HL-60 (cell line): Measurements from ENCODE around the gene C9orf50.

ENCODE experiments used
- DNase-seq, 2 experiments: peaks; one replicate each; pipeline ENCODE4 v3.0.0-alpha.2; 2010 to 2020; ENCODE audit warnings: low read depth in 1 of 2, low spot score in 1 of 2
- H3K27ac ChIP-seq: fragments of 250-450 bp; sonication (Bioruptor Pico); replicated peaks from 2 replicates; pipeline ENCODE4 v1.5.1; 2020; ENCODE audit warnings: mild to moderate bottlenecking, moderate library complexity
- H3K27me3 ChIP-seq: fragments of 250-450 bp; sonication (Bioruptor Pico); 2 replicates; pipeline ENCODE4 v1.5.1; 2021; ENCODE audit warnings: mild to moderate bottlenecking, moderate library complexity; ENCODE audit not compliant: insufficient read depth, poor library complexity, severe bottlenecking
- H3K4me3 ChIP-seq: replicated peaks from 2 replicates; pipeline ENCODE4 v1.5.1; 2011; ENCODE audit warnings: mild to moderate bottlenecking, control low read depth, low read length; ENCODE audit not compliant: insufficient read depth
- GABPA ChIP-seq: IDR thresholded peaks from 2 replicates; pipeline ENCODE4 v1.6.1; 2012; ENCODE audit warnings: low read depth
- POLR2AphosphoS5 ChIP-seq: IDR thresholded peaks from 2 replicates; pipeline ENCODE4 v1.6.1; 2012; ENCODE audit warnings: low read depth
- SPI1 ChIP-seq: IDR thresholded peaks from 2 replicates; pipeline ENCODE4 v1.6.1; 2012; ENCODE audit warnings: low read depth, mild to moderate bottlenecking, borderline replicate concordance
- TF ChIP-seq, protein P1 (sequence below): IDR thresholded peaks from one replicate; pipeline ENCODE4 v1.5.1; 2011; ENCODE audit warnings: low read length, control low read depth, inconsistent platforms; ENCODE audit not compliant: insufficient read depth
- TF ChIP-seq, protein P2 (sequence below): IDR thresholded peaks from 2 replicates; pipeline ENCODE4 v1.6.1; 2012; ENCODE audit warnings: low read depth; ENCODE audit not compliant: insufficient replicate concordance

The C9orf50 gene

DNA sequence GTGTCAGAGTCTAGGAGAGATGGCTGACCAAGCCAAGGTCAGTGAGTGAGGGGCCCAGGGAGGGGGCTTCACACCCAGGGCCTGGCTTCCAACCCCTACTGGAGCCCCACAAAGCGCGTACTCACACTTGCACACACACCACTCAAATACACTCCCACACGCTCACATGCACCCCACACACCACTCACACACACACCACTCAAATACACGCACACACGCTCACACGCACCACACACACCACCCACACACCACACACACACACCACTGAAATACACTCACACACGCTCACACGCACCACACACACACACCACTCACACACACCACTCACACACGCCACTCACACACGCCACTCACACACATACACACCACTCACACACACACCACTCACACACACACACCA, 26.7 kb upstream of the C9orf50 start:
- Histone ChIP-seq H3K4me3 (no peak overlapping the region), H3K27ac (no peak overlapping the region), H3K27me3 (no peaks in the 10 kb centered on the region)
- TF ChIP-seq GABPA (no peak), SPI1 (no peak), POLR2AphosphoS5 (no peak)
- TF ChIP-seq, protein P1, sequence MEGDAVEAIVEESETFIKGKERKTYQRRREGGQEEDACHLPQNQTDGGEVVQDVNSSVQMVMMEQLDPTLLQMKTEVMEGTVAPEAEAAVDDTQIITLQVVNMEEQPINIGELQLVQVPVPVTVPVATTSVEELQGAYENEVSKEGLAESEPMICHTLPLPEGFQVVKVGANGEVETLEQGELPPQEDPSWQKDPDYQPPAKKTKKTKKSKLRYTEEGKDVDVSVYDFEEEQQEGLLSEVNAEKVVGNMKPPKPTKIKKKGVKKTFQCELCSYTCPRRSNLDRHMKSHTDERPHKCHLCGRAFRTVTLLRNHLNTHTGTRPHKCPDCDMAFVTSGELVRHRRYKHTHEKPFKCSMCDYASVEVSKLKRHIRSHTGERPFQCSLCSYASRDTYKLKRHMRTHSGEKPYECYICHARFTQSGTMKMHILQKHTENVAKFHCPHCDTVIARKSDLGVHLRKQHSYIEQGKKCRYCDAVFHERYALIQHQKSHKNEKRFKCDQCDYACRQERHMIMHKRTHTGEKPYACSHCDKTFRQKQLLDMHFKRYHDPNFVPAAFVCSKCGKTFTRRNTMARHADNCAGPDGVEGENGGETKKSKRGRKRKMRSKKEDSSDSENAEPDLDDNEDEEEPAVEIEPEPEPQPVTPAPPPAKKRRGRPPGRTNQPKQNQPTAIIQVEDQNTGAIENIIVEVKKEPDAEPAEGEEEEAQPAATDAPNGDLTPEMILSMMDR: no peak
- TF ChIP-seq, protein P2, sequence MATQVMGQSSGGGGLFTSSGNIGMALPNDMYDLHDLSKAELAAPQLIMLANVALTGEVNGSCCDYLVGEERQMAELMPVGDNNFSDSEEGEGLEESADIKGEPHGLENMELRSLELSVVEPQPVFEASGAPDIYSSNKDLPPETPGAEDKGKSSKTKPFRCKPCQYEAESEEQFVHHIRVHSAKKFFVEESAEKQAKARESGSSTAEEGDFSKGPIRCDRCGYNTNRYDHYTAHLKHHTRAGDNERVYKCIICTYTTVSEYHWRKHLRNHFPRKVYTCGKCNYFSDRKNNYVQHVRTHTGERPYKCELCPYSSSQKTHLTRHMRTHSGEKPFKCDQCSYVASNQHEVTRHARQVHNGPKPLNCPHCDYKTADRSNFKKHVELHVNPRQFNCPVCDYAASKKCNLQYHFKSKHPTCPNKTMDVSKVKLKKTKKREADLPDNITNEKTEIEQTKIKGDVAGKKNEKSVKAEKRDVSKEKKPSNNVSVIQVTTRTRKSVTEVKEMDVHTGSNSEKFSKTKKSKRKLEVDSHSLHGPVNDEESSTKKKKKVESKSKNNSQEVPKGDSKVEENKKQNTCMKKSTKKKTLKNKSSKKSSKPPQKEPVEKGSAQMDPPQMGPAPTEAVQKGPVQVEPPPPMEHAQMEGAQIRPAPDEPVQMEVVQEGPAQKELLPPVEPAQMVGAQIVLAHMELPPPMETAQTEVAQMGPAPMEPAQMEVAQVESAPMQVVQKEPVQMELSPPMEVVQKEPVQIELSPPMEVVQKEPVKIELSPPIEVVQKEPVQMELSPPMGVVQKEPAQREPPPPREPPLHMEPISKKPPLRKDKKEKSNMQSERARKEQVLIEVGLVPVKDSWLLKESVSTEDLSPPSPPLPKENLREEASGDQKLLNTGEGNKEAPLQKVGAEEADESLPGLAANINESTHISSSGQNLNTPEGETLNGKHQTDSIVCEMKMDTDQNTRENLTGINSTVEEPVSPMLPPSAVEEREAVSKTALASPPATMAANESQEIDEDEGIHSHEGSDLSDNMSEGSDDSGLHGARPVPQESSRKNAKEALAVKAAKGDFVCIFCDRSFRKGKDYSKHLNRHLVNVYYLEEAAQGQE: no peak
- DNase-seq: no peak

DNA sequence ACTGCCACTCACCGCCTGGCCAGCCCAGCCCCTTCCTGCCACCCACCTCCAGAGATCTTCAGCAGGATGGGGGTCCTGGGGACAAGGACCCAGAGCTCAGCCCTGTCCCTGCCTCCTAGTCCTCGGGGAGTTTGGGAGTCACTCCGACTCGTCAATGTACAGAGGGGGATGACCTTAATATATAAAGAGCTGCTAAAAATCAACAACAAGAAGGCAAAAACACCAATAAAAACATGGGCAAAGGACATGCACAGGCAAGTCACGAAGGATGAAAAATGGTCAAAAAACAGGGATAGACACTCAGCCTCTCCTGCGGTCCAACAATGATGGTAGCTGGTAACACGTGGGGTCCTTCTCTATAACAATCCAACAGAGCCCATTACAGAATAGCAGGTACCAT, 25.8 kb upstream of the C9orf50 start:
- no peak overlapping the region for H3K27ac ChIP-seq
- H3K27me3 ChIP-seq: no peaks in the 10 kb centered on the region
- H3K4me3 ChIP-seq: no peak overlapping the region
- TF ChIP-seq SPI1 (no peak), POLR2AphosphoS5 (no peak), GABPA (no peak)
- TF ChIP-seq, protein P1: no peak
- TF ChIP-seq, protein P2: no peak
- no peak for DNase-seq

DNA sequence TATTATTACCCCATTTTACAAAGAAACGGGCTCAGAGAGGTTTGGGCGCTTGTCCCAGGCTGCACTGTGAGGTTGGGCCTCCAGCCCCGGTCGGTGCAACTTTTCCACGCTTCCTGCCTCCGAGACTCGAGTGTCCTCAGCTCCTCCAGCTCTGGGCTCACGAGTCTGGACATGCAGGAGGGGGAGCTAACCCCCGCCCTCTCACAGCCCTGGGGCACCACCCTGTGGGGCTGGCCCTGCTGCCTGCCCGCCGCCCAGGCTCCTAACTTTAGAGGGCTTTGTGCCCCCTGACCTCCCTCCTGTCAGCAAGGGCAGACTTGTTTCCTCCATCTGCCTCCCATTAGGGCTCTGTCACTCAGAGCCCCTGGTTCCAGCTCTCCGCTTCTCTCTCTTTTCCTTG, 25.4 kb upstream of the C9orf50 start:
- DNase-seq: no peak
- Histone ChIP-seq H3K4me3 (no peak overlapping the region), H3K27ac (no peak overlapping the region), H3K27me3 (no peaks in the 10 kb centered on the region)
- TF ChIP-seq SPI1 (no peak), POLR2AphosphoS5 (no peak), GABPA (no peak)
- TF ChIP-seq, protein P1: no peak
- TF ChIP-seq, protein P2: no peak
